SU-DHL-6 (cell line): ENCODE results near the gene TSPAN18.

Source experiments
- H2AFZ ChIP-seq: fragments of 200-600 bp; sonication (generic); 2 replicates; pipeline ENCODE4 v1.6.1; 2014; ENCODE audit warnings: low read depth, mild to moderate bottlenecking, moderate library complexity, mixed read lengths, antibody characterized with exemption, low read length; ENCODE audit not compliant: severe bottlenecking
- H3F3A ChIP-seq: fragments of 200-600 bp; shearing (Covaris generic); 2 replicates; pipeline ENCODE4 v1.6.0; 2016; ENCODE audit warnings: antibody characterized with exemption, mild to moderate bottlenecking; ENCODE audit not compliant: insufficient read depth
- H3K27ac ChIP-seq: fragments of 200-600 bp; sonication (generic); 2 replicates; pipeline ENCODE4 v1.5.1; 2016; ENCODE audit warnings: low read depth, mild to moderate bottlenecking, low read length, moderate library complexity, mixed read lengths
- H3K27me3 ChIP-seq: fragments of 200-600 bp; sonication (generic), shearing (Covaris generic); 2 replicates; pipeline ENCODE4 v1.6.0; 2014; ENCODE audit warnings: mild to moderate bottlenecking, low read length
- H3K36me3 ChIP-seq: fragments of 200-600 bp; sonication (generic); 2 replicates; pipeline ENCODE4 v1.6.1; 2014; ENCODE audit warnings: mild to moderate bottlenecking, low read length, mixed read lengths
- H3K4me2 ChIP-seq: fragments of 300-600, 200-600 bp; shearing (Covaris generic), sonication (generic); 2 replicates; pipeline ENCODE4 v1.6.0; 2014; ENCODE audit warnings: low read length, low read depth, mild to moderate bottlenecking; ENCODE audit not compliant: poor library complexity, severe bottlenecking
- H3K4me3 ChIP-seq: fragments of 200-600 bp; sonication (generic); 2 replicates; pipeline ENCODE4 v1.5.1; 2014; ENCODE audit warnings: antibody characterized with exemption, low read length, mild to moderate bottlenecking, mixed read lengths; ENCODE audit not compliant: insufficient read depth, poor library complexity, severe bottlenecking
- H3K79me2 ChIP-seq: fragments of 200-600 bp; sonication (generic); 2 replicates; pipeline ENCODE4 v1.6.1; 2014; ENCODE audit warnings: mild to moderate bottlenecking, low read length, moderate library complexity; ENCODE audit not compliant: insufficient read depth
- H3K9ac ChIP-seq: fragments of 200-600 bp; sonication (generic); 2 replicates; pipeline ENCODE4 v1.7.0; 2014; ENCODE audit warnings: mild to moderate bottlenecking, low read length
- H3K9me2 ChIP-seq: fragments of 200-600 bp; sonication (generic); replicated peaks from 2 replicates; pipeline ENCODE4 v1.6.1; 2014; ENCODE audit warnings: low read length; ENCODE audit not compliant: insufficient read depth
- H3K9me3 ChIP-seq: fragments of 200-600 bp; sonication (generic); 2 replicates; pipeline ENCODE4 v1.6.1; 2014; ENCODE audit warnings: low read length, mixed read lengths; ENCODE audit not compliant: insufficient read depth
- H4K20me1 ChIP-seq: fragments of 200-600 bp; sonication (generic); 2 replicates; pipeline ENCODE4 v1.6.1; 2014; ENCODE audit warnings: low read depth, mild to moderate bottlenecking, antibody characterized with exemption, low read length, moderate library complexity, mixed read lengths
- CTCF ChIP-seq: fragments of 200-600 bp; sonication (generic); IDR thresholded peaks from one replicate; pipeline ENCODE4 v1.5.1; 2017; ENCODE audit warnings: antibody characterized with exemption, mild to moderate bottlenecking, low read length, moderate library complexity; ENCODE audit not compliant: insufficient read depth, poor library complexity, severe bottlenecking
- EZH2phosphoT487 ChIP-seq: fragments of 200-600 bp; sonication (generic), shearing (Covaris generic); conservative IDR thresholded peaks from 2 replicates; pipeline ENCODE4 v1.6.1; 2018; ENCODE audit warnings: mild to moderate bottlenecking, antibody characterized with exemption, low read length, moderate library complexity, mixed read lengths

TSPAN18 gene

GRCh38 chr11:44789496-44789895 lies 62.7 kb downstream of the TSPAN18 start:
- no peaks in the 10 kb centered on the region for H3F3A ChIP-seq
- no peaks in the 10 kb centered on the region for H3K9me3 ChIP-seq
- no peak overlapping the region for H3K27ac ChIP-seq
- no peaks in the 10 kb centered on the region for H3K36me3 ChIP-seq
- H3K27me3 ChIP-seq = no peaks in the 10 kb centered on the region
- H4K20me1 ChIP-seq = no peaks in the 10 kb centered on the region
- no peaks in the 10 kb centered on the region for H3K9me2 ChIP-seq
- no peak overlapping the region for H2AFZ ChIP-seq
- H3K4me3 ChIP-seq = no peak overlapping the region
- no peaks in the 10 kb centered on the region for H3K79me2 ChIP-seq
- no peak overlapping the region for H3K4me2 ChIP-seq
- TF ChIP-seq CTCF (no peak), EZH2phosphoT487 (no peak)
- H3K9ac ChIP-seq = no peak overlapping the region

GRCh38 chr11:44790211-44790610 lies 63.4 kb downstream of the TSPAN18 start:
- Histone ChIP-seq H4K20me1 (no peaks in the 10 kb centered on the region), H3K4me3 (no peak overlapping the region), H3K9me3 (no peaks in the 10 kb centered on the region), H3K4me2 (no peak overlapping the region), H3K27me3 (no peaks in the 10 kb centered on the region), H3F3A (no peaks in the 10 kb centered on the region), H2AFZ (no peak overlapping the region), H3K79me2 (no peaks in the 10 kb centered on the region), H3K9ac (no peak overlapping the region), H3K36me3 (no peaks in the 10 kb centered on the region), H3K27ac (no peak overlapping the region), H3K9me2 (no peaks in the 10 kb centered on the region)
- no peak for TF ChIP-seq EZH2phosphoT487
- no peak for TF ChIP-seq CTCF

- Histone ChIP-seq H3K27me3 (no peaks in the 10 kb centered on the region), H2AFZ (no peak overlapping the region), H3F3A (no peaks in the 10 kb centered on the region), H3K4me3 (no peak overlapping the region), H3K9me2 (no peaks in the 10 kb centered on the region), H3K79me2 (no peaks in the 10 kb centered on the region), H3K4me2 (no peak overlapping the region), H3K36me3 (no peaks in the 10 kb centered on the region), H4K20me1 (no peaks in the 10 kb centered on the region), H3K9ac (no peak overlapping the region), H3K27ac (no peak overlapping the region), H3K9me3 (no peaks in the 10 kb centered on the region)
- TF ChIP-seq CTCF = no peak
- no peak for TF ChIP-seq EZH2phosphoT487
These were observed 64.7 kb downstream of the TSPAN18 start for GRCh38 chr11:44791316-44791925.
